ENCODE data around the gene CSTF2.
"Not testable (repeated sequence)": the region's sequence is repeated elsewhere in the genome, so short reads cannot be mapped to it uniquely, and the experiment has no call there.

DNA sequence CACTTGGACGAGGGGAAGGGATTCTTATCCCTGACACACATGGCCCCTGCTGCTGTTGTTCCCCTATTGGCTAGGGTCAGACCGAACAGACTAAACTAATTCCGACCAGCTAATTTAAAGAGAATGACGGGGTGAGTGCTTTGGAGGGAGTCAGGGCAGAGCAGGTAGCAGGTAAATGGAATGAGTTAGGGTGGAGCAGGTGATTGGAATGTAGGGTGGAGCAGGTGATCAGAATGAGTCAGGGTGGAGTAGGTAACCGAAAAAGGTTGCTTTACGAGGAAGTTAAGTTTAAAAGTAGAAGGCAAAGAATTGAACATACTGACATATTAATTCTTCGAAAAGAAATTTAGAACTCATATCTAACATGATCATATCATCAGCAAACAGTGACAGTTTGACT lies 11.9 kb upstream of the CSTF2 start:
- TF ChIP-seq, protein P1, sequence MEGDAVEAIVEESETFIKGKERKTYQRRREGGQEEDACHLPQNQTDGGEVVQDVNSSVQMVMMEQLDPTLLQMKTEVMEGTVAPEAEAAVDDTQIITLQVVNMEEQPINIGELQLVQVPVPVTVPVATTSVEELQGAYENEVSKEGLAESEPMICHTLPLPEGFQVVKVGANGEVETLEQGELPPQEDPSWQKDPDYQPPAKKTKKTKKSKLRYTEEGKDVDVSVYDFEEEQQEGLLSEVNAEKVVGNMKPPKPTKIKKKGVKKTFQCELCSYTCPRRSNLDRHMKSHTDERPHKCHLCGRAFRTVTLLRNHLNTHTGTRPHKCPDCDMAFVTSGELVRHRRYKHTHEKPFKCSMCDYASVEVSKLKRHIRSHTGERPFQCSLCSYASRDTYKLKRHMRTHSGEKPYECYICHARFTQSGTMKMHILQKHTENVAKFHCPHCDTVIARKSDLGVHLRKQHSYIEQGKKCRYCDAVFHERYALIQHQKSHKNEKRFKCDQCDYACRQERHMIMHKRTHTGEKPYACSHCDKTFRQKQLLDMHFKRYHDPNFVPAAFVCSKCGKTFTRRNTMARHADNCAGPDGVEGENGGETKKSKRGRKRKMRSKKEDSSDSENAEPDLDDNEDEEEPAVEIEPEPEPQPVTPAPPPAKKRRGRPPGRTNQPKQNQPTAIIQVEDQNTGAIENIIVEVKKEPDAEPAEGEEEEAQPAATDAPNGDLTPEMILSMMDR (IDR thresholded peaks at IDR 0.05; ENCODE audit: low read depth, low read length), result not testable (repeated sequence)
- not testable (repeated sequence) for TF ChIP-seq POLR2A (IDR thresholded peaks at IDR 0.05; ENCODE audit: extremely low read depth, insufficient read length); MYC (IDR thresholded peaks at IDR 0.05; ENCODE audit: low read depth, low read length)
- TF ChIP-seq, protein P2, sequence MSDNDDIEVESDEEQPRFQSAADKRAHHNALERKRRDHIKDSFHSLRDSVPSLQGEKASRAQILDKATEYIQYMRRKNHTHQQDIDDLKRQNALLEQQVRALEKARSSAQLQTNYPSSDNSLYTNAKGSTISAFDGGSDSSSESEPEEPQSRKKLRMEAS (IDR thresholded peaks at IDR 0.05; ENCODE audit: low read depth, low read length), result not testable (repeated sequence)

Measured in NB4 (cell line).